ENCODE data around the gene MIER2.
"Not testable (repeated sequence)": the region's sequence is repeated elsewhere in the genome, so short reads cannot be mapped to it uniquely, and the experiment has no call there.

MIER2 gene

DNA sequence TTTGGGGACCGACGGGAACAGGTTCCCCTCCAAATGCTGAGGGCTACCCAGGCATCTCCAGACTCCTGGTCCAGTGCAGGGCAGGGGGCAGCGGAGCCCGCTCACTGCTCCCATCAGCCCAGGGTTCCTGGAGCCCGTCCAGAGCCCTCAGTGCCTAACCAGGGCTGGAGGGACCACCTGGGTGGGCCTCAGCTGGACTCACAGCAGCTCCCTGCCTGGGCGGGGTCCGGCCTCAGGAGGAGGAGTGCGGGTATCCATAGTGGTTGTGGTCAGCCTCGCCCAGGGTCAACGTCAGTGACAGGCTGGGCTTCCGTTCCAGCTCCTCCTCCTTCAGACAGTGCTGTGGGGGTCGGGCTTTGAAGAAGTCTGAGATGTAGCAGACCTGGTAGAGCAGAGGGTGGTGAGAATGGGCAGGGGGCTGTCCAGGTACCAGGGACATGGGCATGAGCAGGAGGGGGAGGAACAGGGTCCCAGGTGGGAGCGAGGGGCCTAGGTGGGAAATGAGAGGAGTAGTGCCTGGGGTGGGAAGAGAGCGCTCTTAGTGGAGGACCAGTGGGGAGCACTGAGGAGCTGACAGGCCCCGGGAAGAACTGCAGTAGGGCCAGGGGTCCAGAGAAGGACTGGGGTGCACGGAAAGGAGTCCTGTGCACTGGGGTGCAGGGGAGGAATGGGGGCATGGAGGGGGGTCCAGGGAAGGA, 63.3 kb downstream of the MIER2 start:
- no peak for DNase-seq

DNA sequence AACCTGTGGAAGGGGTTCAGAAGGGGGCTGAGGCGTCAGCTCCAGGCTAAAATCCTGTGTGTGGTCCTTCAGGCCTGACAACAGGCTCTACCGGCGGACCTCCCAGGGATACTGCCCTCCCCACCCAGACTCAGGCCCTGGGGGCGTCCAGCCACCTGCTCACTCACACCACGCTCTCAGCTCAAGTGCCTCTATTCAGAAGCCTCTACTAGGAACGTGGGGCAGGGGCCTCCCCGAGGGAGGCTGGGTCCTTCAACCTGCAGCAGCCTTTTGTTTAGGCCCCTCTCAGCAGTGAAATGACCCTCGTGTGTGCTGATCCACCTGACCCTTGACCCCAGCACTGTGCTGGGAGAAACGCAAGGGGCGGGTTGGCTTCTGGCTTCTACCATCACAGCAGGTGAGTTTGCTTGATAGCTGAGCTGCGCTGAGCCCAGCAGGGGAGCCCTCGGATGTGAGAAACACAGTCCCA, 64.0 kb downstream of the MIER2 start:
- DNase-seq: no peak

DNA sequence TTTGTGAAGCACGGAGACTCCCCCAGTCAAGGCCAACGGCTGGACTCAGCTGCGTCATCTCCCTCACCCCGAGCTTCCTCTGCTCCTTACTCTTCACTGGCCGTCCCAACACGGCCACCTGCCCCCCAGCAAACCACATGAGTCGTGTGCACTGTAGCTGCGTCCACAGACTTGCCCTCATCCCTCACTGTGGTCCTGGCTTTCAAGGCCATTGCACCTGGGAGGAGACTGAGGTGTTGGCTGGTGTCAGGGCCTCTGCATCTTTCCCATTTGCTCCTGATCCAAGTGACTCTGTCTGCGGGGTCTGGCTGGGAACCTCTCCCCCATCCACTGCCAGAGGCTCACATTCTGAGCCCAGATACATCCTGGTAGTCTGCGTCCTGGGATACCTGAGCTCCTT, 64.9 kb downstream of the MIER2 start:
- DNase-seq: no peak

DNA sequence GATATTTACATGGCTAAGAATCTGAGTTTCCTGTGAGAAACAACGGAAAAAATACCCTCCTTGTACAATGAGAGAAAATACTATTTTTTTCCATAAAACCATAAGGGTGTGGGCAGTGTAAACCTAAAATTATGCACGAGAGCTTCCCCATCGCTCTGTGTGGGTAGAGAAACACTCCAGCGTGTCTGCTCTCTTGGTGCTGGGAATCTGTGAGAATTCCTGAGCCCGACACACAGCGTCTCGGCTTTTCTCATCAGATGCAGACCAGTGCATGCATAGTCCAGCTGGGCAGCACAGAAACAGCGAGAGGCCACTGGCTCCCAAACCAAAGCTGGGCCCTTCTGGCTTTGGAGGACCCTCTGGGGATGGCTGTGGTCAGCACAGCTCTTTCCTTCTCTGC, 65.4 kb downstream of the MIER2 start:
- DNase-seq: no peak

DNA sequence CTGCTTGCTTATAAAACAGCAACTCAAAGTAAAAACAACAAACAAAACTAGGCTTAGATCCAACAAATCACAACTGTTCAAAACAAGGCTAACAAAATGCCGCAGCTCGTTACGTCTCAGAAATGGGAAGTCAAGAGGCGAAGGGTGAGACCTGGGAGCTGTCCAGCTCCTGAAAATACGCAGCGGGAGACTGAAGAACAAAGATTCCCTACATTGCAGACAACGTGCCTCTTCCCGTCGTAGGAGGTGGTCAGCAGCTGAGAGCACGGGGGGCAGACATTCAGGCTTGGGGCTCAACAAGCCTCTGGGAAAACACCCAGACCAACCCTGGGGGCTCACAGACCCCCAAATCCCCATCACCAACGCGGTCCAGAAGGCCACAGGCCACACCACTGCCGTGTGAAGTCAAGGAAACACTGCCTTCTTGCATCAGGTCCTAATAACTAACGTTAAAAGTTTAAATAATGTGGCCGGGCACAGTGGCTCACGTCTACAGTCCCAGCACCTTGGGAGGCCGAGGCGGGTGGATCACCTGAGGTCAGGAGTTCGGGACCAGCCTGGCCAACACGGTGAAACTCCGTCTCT, 66.9 kb downstream of the MIER2 start:
- DNase-seq: no peak

DNA sequence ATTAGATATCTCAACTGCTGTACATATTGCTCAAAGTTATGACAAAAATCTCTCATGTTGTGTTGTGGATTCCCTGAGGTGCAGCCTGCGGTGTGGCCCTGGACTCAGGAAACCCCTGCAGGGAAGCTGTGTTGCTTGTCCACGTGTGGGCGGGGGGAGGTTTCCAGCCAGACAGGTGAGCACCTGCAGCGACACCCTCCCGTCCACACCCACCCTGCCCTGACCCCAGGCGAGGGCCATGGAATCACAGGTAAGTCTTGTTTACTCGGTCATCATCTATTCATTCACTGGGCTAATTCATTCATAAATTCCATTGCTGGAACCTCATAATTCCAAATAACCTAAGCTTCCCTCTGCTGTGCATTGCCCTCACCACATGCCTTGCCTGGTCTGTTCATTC, 67.5 kb downstream of the MIER2 start:
- DNase-seq: no peak

DNA sequence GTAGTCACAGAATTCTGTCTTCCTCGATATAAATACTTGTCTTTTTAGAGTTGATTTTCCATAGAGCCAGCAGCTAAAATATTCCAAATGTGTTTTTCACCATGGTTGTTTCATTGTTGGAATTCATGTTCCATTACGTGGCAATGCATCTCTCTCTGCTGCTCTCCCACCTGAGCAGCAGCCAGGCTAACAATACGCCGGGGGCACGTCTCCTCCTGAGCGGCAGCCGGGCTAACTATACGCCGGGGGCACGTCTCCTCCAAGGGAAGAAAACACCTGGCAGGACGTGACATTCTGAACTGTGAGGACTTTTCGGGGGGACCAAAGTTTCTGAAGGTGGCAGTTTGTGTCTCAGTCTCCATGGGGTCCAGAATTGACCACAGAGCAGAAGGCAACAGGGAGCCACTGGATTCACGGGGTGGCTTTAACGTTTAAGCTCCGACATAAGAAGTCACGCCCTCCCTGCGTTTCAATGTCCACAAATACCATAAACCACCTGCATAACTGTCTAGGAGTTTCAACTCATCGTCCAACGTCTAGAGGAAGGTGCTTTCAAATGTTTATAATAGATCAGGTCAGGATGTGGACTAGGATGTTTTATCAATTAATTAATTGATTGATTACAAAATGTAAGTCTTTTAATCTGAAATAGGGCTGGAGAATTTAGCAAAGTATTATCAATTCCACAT, 68.5 kb downstream of the MIER2 start:
- DNase-seq: no peak

DNA sequence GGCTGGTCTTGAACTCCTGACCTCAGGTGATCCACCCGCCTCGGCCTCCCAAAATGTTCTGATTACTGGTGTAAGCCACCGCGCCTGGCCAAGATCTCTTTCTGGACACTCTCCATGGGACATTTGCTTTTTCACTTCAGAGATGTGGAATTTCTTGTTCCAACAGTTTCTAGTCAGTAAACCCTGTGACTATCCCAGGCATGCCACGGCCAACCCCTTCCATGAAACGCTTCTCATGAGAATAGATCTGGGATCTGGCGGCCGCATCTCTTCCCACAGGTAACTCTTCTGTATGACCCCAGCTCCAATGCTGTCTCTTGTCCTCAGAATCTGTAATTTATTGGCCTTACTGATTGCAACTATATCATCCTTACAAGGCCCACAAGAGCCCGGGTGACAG, 69.6 kb downstream of the MIER2 start:
- DNase-seq: no peak

DNA sequence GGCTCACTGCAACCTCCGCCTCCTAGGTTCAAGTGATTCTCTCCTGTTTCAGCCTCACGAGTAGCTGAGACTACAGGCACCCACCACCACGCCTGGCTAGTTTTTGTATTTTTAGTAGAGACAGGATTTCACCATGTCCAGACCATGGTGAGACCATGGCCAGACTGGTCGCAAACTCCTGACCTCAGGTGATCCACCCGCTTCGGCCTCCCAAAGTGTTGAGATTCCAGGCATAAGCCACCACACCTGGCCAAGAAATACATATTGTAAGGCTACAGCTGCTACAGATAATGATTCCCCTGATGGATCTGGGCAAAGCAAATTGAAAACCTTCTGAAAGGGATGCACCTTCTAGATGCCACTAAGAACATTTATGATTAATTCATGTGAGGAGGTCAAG, 71.2 kb downstream of the MIER2 start:
- DNase-seq: no peak

DNA sequence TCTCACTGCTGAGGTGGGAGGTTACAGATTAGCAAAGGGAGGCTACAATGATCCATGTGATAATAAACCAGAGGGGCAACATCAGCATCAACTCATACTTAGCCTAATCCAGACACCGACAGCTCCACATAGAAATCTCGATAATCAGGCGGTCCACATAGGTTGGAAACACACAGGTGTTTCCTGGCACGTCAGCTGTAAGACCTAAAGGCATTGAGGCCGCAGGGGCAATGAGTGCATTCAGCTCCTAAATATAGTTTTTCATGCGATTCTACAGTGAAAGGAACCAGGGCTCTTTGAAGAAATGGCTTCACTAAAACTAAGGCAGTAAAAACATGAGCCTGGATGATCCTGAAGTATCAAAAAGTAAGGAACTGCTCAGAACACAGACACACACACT, 72.7 kb downstream of the MIER2 start:
- DNase-seq: no peak

DNA sequence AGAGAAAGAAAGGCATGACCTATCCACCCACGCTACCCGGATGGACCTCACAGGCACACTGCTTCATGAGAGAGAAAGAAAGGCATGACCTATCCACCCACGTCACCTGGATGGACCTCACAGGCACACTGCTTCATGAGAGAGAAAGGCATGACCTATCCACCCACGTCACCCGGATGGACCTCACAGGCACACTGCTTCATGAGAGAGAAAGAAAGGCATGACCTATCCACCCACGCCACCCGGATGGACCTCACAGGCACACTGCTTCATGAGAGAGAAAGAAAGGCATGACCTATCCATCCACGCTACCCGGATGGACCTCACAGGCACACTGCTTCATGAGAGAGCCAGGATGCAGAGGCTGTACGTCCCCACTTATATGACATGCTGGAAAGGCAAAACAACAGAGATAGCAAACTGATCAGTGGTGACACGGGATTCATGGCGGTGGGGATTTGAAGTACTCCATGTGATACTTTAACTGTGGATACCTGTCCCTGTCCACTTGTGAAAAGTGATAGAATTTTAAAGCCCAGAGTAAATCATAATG, 73.8 kb downstream of the MIER2 start:
- not testable (repeated sequence) for DNase-seq

DNA sequence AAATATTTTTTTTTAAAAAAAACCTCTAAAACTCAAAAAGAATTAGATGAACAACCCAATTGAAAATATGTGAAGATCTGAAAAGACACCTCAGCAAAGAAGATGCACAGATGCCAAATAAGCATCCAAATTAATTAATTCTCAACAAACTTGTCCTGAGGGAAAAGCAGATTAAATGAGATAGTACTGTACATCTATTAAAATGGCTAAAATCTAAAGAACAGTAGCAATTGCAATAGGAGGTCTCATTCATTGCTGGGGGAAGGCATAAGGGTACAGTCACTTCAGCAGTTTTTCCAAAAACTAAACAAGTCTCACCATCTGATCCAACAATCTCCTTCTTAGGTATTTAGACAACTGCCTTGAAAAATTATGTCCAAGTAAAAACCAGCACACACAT, 75.4 kb downstream of the MIER2 start:
- no peak for DNase-seq

DNA sequence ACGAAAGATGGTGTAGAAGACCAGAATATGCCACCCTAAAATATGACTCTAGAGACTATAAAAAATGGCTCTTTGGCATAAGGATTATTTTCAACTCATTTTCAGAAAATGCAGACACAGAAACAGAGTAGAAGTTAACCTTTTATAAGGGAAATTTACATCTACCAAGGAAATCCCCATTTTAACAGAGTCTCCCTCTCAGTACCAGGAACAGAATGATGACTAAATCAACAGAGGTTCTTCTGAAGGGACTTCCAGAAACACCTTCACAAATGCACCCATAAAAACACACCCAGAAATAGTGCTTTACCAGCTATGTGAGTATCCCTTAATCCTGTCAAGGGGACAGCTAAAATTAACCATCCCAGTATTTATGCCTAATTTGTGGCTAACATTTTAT, 82.5 kb downstream of the MIER2 start:
- DNase-seq: no peak

DNA sequence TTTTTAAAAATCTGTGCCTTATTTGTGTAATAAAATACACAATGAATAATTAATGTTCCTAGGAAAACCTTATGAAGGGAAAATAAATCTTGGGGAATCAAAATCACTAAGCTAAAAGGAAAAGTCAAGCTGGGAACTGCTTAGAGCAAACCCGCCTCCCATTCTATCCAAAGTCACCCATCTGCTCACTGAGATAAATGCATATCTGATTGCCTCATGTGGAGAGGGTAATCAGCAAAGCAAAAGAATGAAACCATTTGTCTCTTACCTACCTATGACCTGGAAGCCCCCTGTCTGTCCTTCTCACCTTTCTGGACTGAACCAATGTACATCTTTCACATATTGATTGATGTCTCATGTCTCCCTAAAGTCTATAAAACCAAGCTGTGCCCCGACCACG, 87.8 kb downstream of the MIER2 start:
- not testable (repeated sequence) for DNase-seq

Data from amniotic stem cell (primary cell).